HG02981 (cell line): ENCODE measurements around the gene BBOX1.

Experiments
- ATAC-seq: cut with Tn5 transposase; IDR thresholded peaks from one replicate; pipeline ENCODE4 v1.9.1; 2021; ENCODE audit warnings: mild to moderate bottlenecking, moderate library complexity; ENCODE audit not compliant: unreplicated experiment

The BBOX1 gene

GRCh38 chr11:27025312-27025955 lies 15.2 kb upstream of the BBOX1 start:
- no peak for ATAC-seq

- no peak for ATAC-seq
Measured at GRCh38 chr11:27025957-27026733, 14.5 kb upstream of the BBOX1 start.

GRCh38 chr11:27028561-27028965 lies 12.1 kb upstream of the BBOX1 start:
- ATAC-seq, result no peak

DNA sequence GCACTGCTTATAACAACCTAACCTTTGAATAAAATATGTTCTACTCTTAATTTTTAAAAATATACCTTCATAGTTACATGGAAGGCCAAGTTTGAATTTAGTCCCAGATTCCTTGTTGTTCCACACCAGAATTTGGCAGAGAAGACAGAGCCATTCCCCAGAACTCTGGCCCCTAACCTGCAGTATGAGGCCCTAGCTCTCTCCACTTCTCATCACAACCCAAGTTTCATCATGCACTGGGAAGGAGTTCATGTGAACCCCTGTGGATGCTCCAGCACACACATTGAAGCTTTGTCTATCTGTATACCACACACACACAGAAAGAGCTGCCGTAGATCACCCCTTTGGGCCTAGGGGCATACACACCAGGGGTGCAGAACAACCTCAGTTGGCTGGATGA lies 10.6 kb upstream of the BBOX1 start:
- ATAC-seq, result no peak

GRCh38 chr11:27031754-27032153 lies 8.9 kb upstream of the BBOX1 start:
- no peak for ATAC-seq

DNA sequence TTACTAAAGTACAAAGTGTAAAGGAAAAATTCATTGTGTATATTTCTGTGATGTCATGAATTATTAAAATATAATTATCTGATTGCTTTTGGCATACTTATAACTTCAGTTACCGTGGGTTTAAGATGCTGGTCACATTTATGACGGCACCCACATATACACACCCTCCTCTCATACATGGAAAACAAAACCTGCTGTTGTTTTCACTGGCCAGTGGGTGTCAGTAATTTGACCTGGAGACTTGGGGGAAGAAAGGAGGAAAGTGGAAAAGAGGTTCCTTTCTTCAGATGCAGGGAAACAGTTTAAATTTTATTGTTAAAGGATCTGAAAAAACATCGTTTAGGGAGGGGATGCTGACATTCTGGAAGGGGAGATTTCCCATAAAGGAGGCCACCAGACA lies 742 bp upstream of the BBOX1 start:
- no peak for ATAC-seq

DNA sequence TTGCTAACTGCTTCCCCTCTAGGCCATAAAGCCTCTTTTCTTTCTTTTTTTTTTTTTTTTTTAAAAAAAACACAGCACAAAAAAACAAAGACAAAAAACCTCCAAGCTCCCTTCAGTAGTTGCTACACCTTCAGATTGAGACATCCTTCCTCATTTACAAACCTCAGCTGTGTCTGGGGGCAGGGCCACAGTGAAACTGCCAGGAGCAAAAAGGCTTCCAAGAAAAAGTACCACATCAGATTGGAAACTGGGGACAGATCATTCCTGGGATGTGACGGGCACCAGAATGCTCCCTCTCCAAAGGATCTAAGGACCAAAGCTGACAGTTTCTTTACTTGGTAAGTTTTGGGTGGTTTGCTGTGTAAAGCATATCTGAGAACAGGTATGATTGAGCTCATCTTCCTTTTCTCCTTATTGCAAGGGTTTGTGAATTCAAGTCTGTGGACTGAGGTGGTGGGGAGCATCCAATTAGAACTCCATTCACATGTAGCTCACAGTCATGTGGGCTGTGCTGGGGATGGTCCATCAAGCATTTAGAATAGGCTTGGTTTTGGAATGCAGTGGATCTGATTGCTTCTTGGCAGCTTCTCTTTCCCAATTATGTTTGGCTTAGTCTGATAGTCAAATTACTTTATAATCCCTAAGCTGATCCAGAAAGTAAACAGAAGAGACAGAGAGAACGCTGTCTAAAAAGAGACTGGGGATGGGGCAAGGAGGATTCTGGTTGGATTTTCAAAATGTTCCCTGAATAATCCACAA lies 705 bp downstream of the BBOX1 start:
- ATAC-seq, result no peak

- no peak for ATAC-seq
Measured at GRCh38 chr11:27046956-27047355, 6.3 kb downstream of the BBOX1 start.

GRCh38 chr11:27052668-27053067 lies 12.1 kb downstream of the BBOX1 start:
- ATAC-seq, result no peak

- no peak for ATAC-seq
Measured at GRCh38 chr11:27055065-27055682, 14.6 kb downstream of the BBOX1 start.

DNA sequence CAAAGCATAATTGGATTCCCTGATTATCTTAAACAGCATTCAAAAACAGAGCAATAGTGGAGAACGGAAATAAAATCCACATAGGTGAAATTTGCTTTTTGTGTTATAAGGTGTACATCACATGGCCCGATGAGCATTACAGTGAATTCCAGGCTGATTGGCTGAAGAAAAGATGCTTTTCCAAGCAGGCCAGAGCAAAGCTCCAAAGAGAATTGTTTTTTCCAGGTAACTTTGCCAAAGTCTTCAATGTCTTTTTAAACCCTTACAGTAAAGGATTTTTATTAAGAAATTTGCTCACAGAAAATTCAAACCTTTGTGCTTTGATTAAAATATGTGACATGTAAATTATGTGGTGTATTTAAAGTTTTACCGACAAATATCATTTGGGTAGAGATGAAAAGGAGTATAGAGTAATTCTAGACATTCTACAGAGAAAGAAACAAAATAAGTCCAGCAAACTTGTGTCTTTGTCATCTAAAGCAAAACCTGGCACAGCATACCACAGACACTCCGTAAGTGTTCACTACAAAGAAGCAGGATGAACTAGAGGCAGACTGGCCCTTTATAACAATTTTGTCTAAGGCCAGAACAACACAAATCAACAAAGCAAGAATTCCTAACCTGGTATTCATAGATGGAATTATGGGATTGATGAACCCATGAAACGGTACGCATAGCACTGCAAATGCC lies 16.6 kb downstream of the BBOX1 start:
- no peak for ATAC-seq

DNA sequence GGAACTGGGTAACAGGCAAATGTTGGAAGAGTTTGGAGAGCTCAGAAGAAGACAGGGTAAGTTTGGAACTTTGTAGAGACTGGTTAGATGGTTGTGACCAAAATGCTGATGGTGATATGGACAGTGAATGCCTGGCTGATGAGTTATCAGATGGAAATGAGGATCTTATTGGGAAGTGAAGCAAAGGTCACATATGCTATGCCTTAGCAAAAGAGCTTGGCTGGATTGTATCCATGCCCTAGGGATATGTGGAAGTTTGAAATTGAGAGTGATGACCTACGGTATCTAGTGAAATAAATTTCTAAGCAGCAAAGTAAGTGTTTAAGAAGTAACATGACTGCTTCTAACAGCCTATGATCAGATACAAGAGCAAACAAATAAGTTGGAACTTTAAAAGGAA lies 17.8 kb downstream of the BBOX1 start:
- ATAC-seq, result no peak

DNA sequence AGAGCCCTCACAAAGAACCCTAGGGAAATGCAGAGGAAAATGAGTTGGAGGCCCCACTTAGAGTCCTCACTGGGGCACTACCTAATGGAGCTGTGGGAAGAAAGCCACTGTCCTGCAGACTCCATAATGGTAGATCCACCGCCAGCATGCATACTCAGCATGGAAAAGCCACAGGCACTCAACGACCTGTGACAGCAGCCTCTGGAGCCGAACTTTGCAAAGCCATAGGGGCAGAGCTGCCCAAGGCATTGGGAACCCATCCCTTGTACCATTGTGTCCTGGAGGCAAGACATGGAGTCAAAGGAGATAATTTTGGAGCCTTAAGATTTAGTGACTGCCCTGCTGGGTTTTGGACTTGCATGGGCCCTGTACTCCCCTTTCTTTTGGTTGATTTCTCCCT lies 18.8 kb downstream of the BBOX1 start:
- no peak for ATAC-seq

DNA sequence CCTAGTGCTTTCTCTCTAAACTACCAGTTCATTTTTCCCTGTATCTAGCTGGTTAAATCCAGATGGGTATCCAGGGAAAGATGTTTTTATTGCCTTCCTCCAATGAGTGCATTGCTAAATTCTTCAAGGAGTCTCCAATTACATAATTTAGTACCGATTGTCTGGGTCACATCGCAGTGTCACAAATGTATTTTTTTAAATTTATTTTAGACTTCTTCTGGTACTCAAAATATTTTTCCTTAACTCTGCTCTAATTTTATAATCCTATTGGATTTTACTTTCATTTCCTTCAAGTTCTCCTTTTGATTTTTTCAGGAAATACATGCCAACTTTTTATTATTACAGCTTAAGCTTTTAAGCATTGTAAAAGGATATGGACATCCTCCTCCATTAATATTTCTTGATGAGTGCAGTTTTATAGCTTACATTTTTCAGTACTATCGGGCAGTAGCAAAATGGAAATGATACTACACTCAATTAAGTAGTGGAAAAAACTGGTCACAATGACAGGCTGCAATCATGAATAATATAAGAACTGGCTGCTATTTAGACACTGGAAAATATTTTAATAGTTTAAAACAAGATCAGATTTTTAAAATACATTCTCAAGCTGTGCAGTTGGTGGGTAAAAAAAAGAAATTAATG lies 20.3 kb downstream of the BBOX1 start:
- no peak for ATAC-seq

DNA sequence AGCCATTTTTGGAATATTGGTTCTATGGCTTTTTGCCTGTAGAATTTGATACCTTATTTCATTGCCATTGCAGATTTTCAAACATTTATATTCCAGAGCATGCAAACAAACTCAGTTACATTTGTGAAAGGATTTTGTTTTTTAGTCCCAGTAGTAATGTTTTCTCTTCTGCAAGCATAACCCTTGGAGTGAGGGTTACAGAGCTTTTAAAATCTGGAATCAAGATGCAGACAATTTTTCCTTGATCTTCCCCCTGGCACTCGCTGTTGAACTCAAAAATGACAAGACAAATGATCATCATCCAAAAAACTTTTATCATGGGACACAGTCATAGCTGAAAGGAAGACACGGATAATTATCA lies 20.8 kb downstream of the BBOX1 start:
- no peak for ATAC-seq

DNA sequence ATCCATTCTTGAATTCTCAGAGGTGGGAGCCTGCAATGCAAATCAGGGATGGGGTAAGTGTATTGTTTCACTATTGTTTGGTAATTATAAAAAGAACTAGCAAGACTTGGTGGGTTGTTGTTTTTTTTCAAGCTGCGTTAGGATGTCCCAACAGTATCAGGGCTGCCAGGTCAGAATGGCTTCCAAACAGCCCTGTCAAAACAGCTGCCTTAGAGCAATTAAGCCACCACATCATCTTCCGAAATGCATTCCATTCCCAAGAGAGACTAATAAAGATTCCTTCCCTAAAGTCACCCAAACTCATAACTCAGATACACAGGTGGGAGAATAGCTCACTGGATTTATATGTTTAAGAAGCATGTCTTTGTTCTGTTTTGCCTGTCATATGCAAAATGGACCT lies 23.5 kb downstream of the BBOX1 start:
- no peak for ATAC-seq

GRCh38 chr11:27075192-27075591 lies 34.6 kb downstream of the BBOX1 start:
- ATAC-seq, result no peak

GRCh38 chr11:27075655-27076054 lies 35.0 kb downstream of the BBOX1 start:
- ATAC-seq, result no peak

- ATAC-seq, result no peak
Measured at GRCh38 chr11:27076121-27076589, 35.5 kb downstream of the BBOX1 start.

GRCh38 chr11:27081056-27081455 lies 40.4 kb downstream of the BBOX1 start:
- ATAC-seq, result no peak
